GM19099 (cell line): ENCODE results near the gene FCN1.

Experiments
- POLR2A ChIP-seq: IDR thresholded peaks from 3 replicates; pipeline ENCODE4 v1.6.1; 2011; ENCODE audit warnings: low read depth; ENCODE audit not compliant: insufficient read length; ENCODE audit errors: extremely low read depth

The FCN1 gene

DNA sequence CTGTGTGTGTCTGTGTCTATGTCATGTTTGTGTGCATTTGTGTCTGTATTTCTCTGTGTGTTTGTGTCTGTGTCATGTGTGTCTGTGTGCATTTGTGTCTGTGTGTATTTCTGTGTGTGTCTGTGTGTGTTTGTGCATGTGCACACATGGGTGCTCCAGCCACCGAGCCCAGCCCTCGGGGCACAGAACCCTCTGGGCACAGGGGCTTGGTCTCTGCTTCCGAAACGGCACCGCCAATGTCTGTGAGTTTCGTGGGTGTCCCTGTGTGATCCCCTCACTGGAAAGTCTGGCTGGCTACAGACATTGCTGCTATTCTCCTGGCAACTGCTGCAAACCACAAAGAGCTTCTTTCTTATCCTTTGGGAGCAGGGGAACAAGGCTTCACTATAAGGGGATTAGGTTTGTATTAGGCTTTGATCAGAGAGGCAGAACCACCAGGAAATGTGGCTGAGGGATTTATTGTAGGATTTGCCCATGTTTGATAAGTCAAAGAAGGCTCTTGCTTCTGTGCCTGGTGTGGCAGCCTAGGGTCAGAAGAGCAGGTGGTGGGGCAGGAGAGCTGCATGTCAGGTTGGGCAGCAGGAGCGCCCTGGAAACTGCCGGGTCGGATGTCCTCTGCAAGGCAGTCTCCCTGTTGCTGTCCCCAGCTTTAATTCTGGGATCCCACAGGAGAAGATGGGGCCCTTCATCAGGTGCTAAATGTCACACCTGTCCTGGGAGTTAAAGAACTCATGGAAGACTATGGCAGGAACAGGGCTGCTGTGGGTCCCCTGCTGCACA, 39.6 kb upstream of the FCN1 start:
- no peak for TF ChIP-seq POLR2A

DNA sequence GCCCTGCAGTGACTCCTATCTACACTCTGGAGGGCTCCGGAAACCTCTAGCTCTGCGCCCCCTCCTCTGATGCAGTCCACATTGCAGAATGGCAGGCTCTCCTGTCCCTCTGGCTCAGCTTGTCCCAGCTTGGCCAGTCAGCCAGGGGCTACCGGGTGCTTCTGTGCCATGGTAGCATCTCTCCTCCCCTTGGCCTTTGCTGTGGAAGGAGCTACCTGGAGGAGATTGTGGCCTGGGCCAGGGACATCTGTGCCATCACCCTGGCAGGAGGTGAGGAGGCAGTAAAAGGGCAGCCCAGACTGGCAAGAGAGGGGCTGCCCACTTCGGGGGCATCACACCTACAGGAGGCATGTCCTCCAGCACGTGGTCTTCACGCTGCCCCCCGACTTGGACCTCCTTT, 38.1 kb upstream of the FCN1 start:
- TF ChIP-seq POLR2A = no peak

DNA sequence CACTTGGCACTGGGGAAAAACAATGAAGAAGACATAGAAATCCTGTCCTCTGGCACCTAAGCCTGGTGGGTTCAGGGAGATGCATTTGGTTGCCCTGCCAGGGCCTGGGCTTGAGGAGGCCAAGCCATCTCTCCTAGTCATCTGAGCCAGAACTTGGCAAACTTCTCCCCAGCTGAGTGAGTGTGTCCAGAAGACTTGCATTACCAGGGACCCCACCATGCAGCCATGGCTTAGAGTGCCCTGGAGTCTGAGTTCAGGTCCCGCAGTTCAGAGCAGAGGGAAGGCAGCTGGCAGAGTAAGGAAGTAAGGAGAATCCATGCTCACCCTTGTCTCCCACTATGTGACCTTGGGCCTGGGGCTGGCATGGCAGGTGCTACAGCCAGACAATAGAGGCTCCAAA, 37.4 kb upstream of the FCN1 start:
- no peak for TF ChIP-seq POLR2A

DNA sequence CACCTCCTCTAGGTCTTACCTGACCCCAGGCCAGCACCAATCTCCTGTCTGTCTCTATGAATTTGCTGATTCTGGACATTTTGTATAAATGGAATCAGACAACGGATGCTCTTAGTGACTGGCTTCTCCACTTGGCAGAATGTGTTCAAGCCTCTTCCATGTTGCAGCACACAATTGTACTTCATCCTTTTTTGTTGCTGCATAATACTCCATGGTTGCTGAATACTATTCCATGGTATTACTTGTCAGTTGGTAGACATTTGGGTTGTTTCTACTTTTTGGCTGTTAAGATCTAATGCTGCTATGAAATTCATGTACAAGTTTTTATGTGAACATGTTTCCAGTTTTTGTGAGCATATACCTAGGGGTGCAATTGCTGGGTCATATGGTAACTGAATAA, 34.3 kb upstream of the FCN1 start:
- no peak for TF ChIP-seq POLR2A

DNA sequence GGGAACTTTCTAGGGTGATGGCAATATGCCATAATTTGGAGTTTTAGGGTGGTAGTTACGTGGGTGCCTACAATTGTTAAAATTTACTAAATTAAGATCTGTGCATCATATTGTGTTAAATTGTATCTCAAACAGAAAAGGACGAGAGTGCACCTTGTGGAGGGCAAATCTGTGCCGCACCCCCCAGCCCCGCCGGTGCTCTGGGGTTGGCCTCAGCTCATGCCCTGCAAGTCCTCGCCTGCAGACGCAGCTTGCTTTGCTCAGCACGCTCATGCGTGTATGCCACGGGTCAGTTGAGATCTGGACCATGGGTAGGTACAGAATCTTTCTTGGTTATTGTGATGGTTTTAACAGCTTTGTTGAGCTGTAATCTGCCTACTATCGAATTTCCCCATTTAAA, 33.7 kb upstream of the FCN1 start:
- no peak for TF ChIP-seq POLR2A

DNA sequence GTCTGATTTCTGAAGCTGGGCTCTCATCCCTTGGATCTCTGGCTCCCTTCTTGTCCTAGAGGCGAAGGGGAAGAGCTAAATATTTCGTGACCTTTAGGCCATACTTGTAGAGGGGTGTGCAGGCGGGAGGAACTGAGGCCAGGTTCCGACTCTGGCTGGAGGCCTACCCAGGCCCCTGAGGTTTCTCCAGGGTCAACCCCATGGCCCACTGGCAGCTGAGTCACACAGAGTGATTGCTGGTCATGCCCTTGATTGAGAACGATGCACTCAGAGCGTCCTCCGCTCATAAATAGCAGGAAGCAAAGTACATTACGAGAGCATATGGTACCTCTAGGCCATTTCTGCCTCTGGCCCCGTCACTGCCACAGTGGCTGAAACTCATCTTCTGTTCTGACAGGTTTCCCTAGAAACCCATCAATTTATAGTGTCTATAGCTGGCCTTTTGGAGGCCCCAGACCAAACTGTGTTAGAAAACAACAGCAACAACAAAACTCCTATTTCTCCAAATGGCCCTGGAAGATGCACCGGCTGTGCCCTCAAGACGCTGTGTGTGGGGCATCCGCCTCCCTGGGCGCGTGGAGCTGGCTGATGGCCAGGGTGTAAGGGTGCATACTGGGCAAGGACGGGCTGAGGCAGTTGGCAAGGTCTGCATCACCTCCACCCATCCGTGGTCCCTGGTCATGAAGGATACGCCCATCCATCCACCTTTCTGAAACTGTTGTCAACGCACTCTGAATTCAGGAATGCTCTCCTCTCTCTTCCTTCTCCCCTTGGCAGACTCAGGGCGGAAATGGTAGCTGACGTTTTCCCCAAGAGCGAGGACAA, 32.9 kb upstream of the FCN1 start:
- no peak for TF ChIP-seq POLR2A

DNA sequence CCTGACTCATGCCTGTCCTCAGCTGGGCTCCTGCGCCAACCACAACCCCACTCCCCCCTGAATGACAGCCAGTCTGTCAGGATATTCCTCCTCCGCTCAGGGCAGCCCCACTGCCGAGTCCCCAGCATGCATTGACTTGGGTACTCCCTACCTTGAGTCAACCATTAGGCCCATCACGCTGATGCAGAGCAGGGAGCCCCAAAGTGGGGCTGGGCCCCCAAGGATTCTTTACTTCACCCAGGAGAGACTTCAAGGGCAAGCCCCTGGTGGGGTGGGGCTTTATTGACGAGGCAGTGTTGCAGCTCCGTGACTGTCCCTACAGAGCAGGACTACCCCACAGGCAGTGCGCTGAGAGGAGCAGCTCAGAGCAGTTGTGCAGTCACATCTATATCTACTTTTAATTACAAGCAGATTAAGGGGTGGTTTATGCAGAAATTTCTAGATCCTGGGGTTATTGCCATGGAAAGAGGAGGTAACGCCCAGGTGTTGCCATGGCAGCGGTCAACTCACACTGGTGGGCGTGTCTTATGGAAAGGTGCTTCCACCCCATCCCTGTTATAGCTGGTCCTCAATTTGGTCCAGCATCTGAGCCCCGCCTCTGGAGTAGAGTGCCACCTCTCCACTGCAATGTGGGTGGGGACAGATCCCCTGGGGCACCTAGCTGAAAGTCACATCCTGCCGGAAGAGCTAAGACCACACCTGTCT, 32.1 kb upstream of the FCN1 start:
- no peak for TF ChIP-seq POLR2A

DNA sequence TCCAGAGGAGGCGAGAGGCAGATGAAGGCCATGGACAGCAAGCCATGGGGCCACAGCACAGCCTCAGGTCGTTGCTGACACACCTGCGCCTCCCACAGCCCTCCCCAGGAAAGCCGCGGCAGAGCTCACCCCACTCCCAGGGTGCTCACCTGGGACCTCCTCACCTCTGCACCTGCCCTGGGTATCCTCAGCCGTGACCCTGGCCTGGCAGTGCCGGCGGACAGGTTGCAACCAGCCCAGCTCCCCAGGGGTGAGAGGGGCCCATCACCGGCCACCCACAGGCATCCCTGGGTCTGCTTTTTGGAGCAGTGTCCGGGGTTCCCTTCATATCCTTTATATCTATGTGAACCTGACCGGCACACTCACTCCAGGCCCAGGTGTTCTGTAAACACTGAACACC, 30.4 kb upstream of the FCN1 start:
- no peak for TF ChIP-seq POLR2A

DNA sequence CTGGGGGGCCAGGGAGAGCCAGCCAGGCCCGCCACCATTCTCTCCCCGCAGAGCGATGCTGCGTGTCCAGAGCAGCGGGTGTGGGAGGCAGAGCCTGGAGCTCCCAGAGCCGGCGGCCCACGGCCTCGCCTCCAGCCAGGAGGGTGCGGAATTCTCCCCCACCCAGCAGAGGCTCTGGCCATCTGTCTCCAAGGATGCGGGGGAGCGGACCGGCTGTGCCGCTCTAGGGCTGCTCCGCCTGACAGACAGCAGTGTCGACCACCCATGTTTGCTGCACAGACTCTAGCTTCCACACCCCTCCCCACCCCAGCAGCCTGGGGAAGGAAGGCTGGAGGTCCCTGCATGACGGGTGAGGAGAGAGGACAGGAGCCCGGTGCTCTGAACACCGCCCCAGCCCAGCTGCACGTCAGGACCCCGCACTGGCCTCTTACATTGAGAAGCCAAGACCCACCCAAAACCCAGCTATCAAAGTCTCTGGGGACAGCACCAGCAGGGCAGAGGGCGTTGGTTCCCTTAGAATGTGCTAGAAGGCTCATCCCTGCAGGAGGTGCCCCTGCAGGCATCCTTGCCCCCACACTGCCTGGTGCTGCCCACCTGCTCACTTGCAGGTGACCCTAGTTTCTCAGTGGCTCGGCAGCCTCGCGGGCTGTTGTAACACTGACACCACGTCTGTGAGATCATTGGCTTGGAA, 29.7 kb upstream of the FCN1 start:
- no peak for TF ChIP-seq POLR2A

DNA sequence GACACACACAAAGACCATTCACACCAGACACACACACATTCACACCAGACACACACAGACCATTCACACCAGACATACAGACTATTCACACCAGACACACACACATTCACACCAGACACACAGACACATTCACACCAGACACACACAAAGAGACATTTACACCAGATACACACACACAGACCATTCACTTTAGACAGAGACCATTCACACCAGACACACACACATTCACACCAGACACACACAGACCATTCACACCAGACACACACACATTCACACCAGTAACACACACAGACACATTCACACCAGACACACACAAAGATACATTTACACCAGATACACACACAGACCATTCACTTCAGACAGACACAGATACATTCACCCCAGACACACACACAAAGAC, 29.0 kb upstream of the FCN1 start:
- no peak for TF ChIP-seq POLR2A

DNA sequence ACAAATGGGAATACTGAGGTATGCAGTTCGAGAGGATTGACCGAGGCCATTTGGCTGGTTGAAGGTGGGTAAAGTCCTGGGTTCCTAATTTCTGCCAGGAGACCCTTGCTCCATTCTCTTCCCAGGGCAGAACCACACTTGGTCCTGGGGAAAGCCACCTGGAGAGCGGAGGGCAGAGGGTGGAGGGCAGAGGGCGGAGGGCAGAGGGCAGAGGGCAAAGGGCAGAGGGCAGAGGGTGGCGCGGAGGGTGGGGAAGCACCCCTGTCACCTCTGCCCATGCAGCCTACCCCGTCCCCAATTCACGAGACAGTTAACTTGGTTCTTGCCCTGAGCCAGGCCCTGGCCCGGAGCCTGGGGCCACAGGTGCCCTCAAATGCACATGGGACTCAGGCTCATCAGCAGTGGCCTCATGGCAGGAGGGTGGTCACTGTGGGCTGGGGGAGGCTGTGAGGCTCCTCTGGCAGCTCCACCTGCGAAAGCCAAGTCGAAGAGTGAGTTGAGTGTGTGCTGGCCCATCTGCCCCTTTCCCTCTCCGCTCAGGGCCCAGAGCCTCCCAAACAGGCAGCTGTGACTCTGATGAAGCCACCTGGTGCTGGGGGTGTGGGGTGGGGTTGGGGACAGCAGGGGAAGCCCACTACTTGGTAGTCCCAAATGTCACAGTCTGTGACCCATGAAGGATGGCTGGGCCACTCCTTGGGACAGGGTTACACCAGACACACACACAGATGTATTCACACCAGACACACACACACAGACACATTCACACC, 28.0 kb upstream of the FCN1 start:
- no peak for TF ChIP-seq POLR2A

DNA sequence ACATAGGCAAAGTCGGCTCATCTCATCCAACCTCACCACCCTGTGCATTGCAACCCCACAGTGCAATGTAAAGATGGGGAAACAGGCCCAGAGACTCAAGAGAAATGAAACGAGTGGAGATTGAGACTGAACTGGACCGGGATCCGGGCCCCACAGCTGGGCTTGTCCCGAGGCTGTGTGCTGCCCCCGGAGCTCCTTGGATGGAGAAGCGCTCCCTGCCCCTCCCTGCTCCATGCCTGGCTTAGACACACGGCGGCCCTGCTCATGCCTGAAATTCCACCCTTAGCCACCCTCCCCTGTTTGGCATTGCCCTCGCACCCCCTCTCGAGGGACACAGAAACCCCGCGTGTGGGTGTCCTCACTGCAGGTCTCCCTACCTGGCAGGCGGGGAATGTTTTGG, 27.2 kb upstream of the FCN1 start:
- no peak for TF ChIP-seq POLR2A

DNA sequence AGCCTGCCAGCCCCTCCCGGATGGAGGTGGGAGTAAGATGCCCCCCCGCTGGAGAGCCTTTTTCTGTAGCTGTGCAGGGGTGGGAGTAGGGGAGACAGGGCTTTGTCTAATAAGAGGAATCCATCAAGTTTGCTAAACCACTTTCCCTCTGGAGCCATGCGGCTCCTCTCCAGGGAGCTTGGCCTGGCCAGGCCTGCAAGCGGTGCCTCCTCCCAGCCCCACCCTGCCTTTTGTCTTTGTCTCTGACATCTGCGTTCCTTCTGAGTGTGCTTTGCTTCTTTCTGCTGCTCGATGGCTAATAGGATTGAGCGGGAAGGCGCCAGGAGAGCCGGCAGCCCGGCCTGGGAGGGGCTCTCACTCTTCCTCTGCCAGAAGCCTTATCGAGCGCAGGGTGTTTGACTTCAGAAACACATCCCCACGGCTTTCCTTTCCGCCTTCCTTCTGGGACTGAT, 26.7 kb upstream of the FCN1 start:
- no peak for TF ChIP-seq POLR2A

DNA sequence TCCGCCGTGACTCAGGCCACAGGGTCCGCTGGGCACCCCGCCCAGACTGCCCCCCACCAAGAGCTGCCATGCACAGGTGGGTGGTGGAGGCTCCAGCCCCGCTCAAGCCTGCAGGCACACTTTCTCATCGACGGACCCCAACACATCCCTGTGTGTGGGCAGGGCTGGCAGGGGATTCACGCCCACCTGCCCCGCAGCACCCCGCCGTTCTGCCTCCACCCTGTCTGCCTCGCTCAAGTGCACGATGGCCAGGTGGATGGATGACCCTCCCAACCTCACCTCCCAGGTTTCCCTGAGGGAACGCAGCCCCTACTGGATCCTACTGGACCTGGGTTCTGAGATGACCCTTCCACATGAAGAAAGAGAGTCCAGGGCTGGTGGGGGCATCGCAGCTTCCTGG, 26.1 kb upstream of the FCN1 start:
- no peak for TF ChIP-seq POLR2A
